Stimulated activated CD4-positive, alpha-beta T cell treated with anti-CD3 and anti-CD28 coated beads, Interleukin-15, amount 100 ng/mL, for 48 hours (primary cell): Measurements from ENCODE around the gene NEK6.

Source experiments
- DNase-seq, 2 donors: peaks; one replicate each; pipeline ENCODE4 v3.0.0-alpha.2; 2020; ENCODE audit warnings: low read depth in 2 of 2

The NEK6 gene

DNA sequence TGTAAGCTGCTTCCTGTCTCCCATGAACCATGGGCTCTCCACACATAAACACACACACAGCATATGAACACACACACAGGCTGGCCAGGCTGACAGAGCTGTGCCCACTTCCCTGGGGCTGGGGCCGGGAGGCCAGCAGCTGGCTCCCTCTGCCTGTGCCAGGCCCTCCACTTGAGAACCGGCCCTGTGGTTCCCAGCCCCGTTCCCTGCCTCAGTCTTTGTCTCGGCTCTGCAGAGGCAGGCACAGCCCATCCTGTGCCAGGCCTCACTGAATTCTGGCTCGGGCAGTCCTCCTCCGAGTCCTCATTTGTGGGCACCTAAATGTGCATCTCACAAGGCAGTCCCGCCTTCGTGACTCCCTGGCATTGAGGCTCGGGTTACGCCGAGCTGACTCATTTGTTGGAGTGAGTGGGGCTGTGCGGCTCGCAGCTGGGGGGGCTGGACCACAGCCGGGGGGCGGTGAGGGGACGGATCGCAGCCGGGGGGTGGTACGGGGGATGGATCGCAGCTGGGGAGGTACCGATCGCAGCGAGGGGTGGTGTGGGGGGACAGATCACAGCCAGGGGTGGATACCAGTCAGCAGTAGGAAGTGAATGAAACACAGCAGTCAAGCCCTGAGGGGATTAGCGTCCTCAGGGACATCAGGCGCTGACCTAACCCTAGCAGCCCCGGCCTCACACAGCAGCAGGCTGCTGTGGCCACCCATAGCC, 85.2 kb downstream of the NEK6 start:
- DNase-seq: no peak

DNA sequence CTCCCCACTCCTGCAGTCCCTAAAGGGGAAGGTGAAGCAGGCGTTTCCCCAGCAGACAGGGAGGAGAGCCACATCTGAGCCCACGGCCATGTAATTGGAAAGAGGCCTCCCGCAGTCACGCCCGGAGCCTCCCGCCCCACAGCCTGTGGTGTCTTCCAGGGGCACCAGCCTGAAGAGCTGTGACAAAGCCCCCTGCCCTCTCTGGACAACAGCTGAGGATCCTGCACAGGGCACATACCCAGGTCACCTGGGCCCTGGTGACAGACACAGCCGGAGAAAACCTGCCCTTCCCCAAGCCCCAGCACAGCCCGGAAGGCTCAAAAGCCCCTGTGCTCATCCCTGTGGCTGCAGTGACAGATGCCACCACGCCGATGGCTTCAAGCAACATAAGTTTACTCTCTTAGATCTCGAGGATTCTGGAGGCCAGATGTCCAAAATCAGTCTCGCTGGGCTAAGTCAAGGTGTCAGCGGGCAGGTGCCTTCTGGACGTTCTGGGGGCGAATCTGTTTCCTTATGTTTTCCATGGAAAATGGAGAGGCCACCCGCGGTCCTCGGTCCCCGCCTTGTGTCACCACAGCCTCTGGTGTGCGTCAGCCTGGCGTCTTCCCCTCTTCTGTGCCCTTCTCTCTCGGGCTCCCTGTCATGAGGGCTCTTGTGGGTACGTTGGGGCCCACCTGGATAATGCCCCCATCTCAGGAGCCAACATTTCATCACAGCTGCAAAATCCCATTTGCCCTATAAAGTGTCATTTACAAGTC, 86.0 kb downstream of the NEK6 start:
- no peak for DNase-seq

DNA sequence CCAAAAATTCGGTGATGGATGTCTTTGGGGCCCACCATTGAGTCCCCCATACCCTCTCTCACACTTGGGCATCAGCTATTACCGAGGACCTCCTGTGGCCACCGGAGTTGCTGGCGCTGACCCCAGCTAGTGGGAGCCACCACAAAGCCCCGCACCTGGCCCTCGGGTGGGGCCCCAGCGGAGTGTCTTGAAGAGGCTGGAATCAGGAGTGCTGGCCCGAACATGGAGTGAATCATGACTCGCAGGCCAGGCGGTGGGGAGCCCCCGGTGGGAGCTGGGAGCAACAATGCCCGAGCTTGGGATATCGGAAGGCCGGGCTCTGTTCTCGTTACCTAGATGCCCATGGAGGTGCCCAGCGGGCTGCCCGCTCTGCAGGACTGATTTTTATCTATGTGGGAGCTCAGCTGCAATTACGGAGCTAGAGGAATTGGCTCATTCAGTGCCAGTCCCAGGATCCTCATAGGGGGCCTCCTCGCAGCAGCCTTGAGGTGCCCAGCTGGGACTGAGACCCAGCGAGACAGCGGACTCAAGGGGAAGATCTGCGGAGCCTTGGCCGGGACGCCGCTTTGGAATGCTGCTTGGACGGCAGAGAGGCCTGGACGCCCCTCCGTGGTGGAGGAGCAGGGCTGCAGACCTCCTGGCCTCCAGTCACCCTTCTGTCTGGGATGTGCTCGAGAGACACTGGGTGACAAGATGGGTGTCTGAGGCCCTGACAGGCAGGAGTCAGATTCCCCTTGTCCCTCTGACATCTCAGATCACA, 86.7 kb downstream of the NEK6 start:
- DNase-seq: no peak

DNA sequence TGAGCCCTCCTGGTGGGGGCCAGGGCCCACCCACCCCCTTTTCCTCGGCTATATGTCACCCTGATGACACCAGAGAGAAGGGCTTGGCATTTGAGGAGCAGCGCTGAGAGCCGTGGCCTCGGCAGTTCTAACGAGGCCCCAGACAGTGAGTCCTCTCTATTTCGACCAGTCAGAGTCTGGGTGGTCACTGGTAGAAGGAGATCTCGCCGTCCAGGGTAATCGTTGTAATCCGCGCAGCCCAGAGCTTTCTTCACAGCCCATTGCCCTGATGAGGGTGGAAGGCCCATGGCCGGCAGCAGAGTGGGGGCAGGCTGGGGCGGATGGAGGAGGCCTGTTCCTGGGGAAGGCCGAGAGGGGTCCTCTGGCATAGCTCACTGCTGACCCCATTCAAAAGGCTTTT, 87.3 kb downstream of the NEK6 start:
- no peak for DNase-seq

DNA sequence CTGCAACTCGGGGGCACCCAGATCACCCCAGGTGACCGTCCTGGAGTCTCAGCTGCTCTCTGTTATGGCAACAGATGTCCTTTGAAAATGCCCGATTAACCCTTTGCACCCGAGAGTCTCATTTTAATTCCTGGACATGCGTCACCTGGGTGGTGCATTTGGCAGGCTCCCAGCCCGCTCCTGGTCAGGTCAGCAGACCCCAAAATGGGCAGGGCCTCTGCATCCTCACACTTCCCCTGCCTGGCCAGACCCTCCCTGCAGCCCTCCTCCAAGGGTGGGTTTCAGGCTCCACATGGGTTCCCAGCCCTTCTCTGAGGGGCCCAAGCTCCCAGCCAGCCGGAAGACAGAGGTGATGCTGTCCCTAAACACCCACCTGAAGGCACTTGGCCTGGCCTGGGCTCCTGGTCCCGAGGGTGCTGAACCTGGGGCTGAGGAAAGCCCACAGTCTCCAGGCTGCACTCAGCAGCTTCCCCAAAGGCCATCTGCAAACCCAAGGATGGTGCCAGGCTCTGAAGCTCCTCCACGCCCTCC, 88.1 kb downstream of the NEK6 start:
- DNase-seq: no peak

DNA sequence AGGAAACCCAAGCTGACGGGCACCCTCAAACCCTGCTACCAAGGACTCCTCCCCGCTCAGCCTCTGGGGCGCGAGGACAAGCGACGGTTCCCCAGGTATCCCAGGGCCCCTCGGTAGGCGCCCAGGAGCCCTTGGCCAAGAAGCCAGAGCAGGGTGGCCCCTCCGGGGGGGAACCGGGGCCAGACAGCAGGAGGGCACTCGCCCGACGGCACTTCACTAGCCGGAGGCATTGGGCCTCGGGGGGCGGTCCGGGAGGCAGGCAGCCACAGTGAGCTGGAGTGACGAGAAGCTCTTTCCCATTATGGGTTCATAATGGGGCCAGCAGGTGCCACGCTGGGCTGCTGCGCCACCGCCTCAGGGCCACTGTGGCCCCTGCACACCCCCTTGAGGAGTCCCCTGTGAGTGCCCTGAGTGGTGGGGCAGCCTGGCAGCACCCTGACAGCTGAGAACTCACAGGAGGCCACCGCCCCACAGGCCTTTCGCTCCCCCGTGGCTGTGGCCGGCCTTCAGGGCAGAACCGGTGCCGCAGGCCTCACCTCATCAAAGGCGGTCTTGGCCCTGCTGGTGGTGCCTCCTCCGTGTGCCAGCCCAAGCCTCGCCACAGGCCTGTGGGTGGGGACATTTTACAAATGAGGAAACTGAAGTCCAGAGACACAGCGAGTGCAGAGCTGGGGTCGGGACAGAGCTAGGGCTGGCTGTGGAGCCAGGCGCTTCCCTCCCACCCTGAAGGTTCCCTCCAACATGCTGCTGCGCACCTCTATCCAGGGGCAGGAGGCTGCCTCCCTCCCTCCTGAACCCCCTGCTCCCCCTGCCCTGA, 88.8 kb downstream of the NEK6 start:
- no peak for DNase-seq

DNA sequence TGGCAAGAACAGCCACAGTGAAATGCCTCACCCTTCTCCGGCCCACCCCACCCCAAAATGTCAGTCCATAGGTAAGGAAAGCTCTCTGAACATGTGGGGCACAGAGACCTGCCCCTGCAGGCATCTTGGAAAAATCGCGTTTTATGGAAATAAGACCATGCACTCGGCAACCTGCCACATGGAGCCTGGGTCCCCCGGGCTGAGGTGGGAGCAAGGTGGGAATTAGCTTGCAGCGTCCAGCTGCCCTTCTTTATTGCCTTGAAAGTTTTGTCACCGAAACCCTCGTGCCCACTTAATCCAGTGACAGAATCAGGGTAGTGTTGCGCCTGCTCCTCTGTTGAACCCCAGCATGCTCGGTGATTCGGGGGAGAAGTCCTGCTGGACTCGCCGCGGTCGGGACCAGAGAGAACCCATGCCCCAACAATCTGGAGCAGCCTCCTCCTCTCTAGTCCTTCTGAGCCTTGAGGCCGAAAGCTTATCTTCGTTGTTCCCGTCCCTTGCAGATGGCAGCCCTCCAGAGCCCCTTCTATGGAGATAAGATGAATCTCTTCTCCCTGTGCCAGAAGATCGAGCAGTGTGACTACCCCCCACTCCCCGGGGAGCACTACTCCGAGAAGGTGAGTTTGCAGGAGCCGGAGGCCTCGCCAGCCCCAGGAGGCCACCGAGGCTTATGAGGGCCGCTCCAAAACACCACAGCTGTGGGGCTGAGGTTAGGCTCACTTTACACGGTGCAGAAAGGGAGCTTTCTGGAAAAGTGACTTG, 89.6 kb downstream of the NEK6 start:
- no peak for DNase-seq

DNA sequence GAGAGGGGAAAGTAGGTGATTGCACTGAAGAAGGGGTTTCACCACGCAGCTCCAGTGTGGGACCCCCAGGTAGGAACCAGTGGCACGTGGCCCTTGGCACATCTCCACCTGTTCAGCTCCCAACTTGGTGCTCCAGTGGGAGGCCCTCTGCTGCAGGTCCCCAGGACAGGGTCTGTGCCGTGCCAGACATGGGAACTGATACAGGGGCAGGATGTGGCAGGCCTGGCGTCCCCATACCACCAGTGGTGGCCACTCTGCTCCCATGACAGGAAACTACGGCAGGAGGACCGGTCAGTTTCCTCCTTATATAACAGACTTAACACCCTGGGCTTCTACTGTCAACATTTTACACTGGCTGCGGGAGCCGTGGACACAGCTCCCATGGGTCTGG, 90.2 kb downstream of the NEK6 start:
- no peak for DNase-seq

DNA sequence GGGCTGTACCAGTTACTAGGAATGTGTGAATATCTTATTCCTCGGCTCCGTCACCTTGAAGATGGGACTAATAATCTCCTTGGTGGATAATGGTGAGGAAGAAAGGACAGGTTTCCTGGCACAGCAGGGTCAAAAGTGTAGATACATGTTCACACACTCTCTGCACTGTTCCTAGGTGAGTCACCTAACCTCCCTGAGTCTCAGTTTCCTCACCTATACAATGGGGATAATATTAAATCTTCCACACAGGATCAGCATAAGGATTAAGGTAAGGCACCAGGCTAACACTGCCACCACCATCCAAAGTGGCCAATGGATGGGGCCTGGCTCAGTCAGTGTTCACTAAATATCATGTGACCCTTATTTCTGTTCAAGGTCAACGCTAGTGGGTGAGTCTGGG, 90.6 kb downstream of the NEK6 start:
- DNase-seq: no peak

DNA sequence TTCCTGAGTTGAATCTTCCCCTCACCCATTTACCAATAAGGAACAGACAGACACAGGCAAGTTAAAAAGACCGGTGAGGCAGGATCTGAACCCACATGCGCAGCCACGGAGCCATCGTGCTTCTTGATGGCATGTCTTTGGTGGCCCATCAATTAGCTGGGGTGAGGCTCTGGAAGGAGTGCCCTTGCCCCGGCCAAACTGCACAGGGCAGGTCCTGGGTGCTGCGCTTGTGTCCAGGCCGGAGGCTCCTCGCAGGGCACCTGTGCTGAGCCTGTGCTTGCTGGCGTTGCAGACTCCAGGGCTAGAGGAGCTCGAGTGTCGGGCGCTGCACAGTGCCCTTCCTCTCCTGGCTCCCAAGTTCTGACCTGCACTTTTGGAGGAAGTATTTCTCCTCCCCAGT, 91.1 kb downstream of the NEK6 start:
- no peak for DNase-seq

DNA sequence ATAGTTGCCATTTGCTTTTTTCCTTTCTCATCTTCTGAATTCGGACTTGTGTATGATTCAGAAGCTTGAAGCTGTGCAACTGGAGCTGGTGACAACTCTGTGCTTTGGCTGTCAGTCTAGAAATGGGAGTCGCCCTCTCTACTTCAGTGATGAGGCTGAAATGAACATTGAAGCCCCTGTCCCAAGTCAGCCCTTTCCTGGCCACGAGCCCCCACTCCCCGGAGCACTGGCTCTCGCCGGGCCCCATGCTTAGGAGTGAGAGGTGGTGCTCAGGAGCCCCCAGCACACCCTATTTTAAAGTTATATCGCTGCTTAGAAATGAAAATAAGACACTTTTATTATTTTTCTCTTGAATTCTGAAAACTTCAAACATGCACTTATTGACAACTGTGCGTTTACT, 91.5 kb downstream of the NEK6 start:
- DNase-seq: no peak

DNA sequence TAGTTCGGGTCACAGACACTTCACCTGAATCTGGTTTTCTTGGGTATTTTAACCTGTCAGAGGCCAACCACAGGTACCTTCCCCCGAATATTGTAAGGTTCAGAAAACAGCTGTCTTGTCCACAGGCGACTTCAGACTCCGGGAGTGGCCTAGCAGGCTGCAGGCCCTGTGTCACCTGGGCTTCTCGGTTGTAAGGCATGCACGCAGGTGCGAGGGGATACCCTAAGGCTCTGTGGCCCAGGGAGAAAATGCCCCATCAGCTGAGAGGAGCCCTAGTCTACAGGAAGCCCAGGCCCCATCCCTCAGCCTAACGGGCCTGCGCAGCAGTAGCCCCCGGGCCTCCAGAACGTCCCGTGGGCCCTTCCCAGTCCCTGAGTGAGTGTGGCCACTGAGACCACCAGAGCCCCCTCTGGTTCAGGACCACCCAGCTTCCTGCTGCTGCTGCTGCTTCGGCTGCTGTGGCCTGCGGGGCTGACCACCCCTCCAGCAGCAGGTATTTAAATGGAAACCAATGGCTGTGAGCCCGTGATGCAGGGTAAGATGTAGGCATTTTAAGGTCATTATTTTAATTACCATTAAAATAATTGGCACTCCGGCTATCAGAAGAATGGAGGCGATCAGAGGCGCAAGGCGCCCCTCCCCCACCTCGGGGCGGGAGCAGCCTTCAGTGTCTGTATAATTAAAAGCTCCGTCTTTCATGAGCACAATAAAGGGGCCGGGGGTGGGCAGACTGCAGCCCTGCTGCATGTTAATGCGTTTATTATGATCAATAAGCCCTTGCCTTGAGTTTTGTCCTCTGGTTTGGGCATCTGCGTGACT, 92.1 kb downstream of the NEK6 start:
- no peak for DNase-seq

DNA sequence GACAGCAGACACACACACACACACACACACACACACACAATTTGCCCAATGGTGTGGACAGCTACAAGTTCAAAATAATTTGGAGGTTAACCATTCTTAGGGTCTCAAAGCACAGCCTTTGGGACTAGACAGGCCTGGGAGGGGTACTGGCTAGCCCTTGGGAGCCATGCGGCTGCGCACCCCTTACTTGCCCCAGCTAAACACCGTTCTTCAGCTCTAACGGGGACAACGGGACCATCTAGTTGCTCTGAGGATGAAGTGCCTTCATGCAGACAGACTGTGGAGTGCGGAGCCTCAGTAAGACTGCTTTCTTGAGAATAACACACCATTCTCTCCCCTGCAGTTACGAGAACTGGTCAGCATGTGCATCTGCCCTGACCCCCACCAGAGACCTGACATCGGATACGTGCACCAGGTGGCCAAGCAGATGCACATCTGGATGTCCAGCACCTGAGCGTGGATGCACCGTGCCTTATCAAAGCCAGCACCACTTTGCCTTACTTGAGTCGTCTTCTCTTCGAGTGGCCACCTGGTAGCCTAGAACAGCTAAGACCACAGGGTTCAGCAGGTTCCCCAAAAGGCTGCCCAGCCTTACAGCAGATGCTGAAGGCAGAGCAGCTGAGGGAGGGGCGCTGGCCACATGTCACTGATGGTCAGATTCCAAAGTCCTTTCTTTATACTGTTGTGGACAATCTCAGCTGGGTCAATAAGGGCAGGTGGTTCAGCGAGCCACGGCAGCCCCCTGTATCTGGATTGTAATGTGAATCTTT, 92.9 kb downstream of the NEK6 start:
- no peak for DNase-seq

DNA sequence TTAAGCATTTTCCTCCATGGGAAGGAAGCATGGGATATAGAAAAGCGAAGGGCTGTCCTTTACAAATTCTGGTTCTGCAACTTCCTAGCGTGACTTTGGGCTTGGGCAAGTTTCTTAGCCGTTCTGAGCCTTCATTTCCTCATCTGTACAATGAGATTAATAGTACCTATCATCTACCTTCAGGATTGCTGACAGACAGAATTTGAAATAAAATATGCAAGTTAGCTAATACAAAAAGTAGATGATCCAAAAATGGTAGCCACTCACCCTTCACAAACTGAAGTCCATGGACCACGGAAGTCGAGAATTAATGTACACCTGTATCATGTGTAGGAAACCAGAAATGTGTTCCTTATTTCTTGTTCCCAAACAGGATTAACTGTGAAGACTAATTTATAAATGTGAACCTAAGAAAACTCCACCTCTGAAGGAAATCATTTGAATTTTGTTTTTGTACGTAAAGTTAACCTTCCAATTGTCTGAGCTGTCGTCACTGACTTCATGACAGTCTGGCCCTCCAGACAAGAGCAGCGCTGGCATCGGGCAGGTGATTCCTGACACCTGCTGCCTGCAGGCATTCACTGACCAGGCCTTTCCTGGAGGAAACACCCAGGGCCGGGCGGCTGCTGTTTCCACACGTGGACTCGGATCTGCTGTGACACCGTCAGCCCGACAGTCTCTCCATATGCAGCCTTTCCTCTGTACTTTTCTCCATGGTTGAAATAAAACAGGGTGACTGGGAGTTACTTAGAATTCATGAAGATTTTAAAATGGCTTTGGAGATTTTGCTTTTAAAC, 94.1 kb downstream of the NEK6 start:
- no peak for DNase-seq

DNA sequence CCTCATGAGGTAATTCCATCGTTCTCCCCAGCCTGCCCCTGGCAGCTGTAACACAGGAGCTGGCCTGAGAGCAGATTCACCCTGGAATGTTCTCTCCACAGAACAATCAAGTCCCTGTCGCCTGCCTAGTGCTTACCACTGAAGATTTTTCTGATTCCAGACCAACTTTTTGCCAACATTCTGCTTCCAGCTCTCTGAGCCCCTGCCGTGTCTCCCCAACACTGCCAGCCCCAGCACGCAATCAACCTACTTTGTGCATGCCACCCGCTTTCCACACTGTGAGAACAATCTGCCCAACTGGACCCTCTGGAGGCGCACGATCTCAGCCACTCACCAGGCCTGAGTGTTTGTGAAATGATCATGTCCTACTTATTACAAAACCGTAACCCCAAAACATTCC, 94.9 kb downstream of the NEK6 start:
- DNase-seq: no peak

DNA sequence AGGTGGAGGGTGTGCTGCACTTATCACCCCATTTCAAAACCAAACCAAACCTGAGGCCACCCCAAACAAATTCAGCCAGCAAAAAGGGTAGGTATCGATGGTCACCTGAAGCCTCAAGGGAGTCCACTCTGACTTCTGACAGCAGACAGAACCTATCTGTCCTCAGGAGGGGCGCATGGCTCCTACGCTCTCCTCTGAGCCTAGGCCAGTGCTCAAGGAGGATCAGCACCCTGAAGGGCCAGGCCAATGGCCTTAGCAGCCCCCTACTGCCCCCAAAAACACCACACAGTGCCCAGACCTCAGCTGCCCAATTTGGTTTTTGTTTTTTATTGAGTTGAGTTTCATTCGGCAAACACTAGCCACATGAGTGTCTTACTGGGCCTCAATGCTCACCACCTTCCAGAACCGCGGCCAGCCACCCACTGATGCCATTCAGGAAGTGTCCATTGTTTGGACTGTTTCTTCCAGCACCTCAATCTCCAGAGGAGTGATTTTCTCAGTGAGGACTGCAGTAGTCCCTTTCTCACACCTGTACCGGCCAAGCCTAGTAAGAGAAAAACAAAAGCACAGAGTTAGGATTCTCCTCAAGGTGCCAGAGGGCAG, 95.5 kb downstream of the NEK6 start:
- DNase-seq: no peak

DNA sequence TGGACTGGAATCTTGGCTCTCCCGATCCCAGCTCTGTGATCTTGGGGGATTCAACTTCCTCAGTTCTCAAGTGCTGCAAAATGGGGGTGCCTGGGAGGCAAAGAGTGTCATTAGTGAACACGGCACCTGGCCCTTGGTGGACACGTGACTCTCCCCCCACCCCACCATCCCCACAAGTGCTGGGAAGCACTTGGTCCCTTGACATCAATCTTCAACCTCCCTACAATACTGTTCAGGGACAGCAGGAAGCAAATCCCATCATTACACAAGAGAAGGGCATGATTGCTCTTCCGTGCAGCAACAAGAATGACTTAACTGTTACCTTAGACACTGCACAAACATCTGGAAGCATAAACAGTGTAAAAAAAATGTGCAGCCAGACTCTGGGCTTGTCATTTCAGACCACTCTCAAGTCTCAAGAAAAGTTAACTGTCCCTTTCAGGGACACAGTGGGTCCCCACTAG, 96.1 kb downstream of the NEK6 start:
- no peak for DNase-seq
